ENCODE results near the gene PTPRM.

The PTPRM gene

GRCh38 chr18:8455661-8456614 lies 888.8 kb downstream of the PTPRM start:
- no peak for DNase-seq

Data from activated T-cell treated with anti-CD3 and anti-CD28 coated beads for 4 hours (primary cell).